Neuronal stem cell (in vitro differentiated cells): ENCODE measurements around the gene AHCTF1.
"Not testable (repeated sequence)": the region's sequence is repeated elsewhere in the genome, so short reads cannot be mapped to it uniquely, and the experiment has no call there.

Experiments used
- DNase-seq: peaks from one replicate; pipeline ENCODE4 v3.0.0-alpha.2; 2013; ENCODE audit warnings: low spot score
- H2AFZ ChIP-seq: one replicate; pipeline ENCODE4 v1.6.1; 2013; ENCODE audit warnings: mild to moderate bottlenecking, low read length, inconsistent platforms
- H2AK5ac ChIP-seq: 2 replicates; pipeline ENCODE4 v1.6.1; 2013; ENCODE audit warnings: low read depth, mild to moderate bottlenecking, inconsistent platforms, low read length, moderate library complexity, mixed read lengths
- H2BK120ac ChIP-seq: 2 replicates; pipeline ENCODE4 v1.6.1; 2013; ENCODE audit warnings: low read depth, mild to moderate bottlenecking, inconsistent platforms, low read length, moderate library complexity, mixed read lengths
- H2BK12ac ChIP-seq: one replicate; pipeline ENCODE4 v1.6.1; 2013; ENCODE audit warnings: low read length, inconsistent platforms
- H2BK15ac ChIP-seq: 2 replicates; pipeline ENCODE4 v1.6.1; 2013; ENCODE audit warnings: mild to moderate bottlenecking, low read length, inconsistent platforms, mixed read lengths
- H2BK5ac ChIP-seq: one replicate; pipeline ENCODE4 v1.6.1; 2013; ENCODE audit warnings: inconsistent platforms, mild to moderate bottlenecking, low read length, moderate library complexity
- H3K14ac ChIP-seq: one replicate; pipeline ENCODE4 v1.6.1; 2013; ENCODE audit warnings: low read length, inconsistent platforms
- H3K18ac ChIP-seq: 2 replicates; pipeline ENCODE4 v1.6.1; 2013; ENCODE audit warnings: low read length, inconsistent platforms
- H3K23ac ChIP-seq: 2 replicates; pipeline ENCODE4 v1.6.1; 2013; ENCODE audit warnings: low read depth, mild to moderate bottlenecking, mixed read lengths, low read length, inconsistent platforms; ENCODE audit not compliant: poor library complexity
- H3K27ac ChIP-seq: replicated peaks from 3 replicates; pipeline ENCODE4 v1.5.1; 2013; ENCODE audit warnings: low read length, inconsistent platforms
- H3K27me3 ChIP-seq, 3 experiments: 2 replicates each; pipeline ENCODE4 v1.6.1; 2013; ENCODE audit warnings: low read length in 3 of 3, mild to moderate bottlenecking in 2 of 3, inconsistent platforms in 1 of 3, low read depth in 1 of 3, mixed read lengths in 1 of 3, moderate library complexity in 1 of 3; ENCODE audit not compliant: control insufficient read depth in 3 of 3, insufficient read depth in 3 of 3
- H3K36me3 ChIP-seq, 2 donors: replicated peaks in 1 of 2; 2 replicates each; pipeline ENCODE4 v1.6.1; 2013; ENCODE audit warnings: low read length in 2 of 2; ENCODE audit not compliant: control insufficient read depth in 2 of 2, insufficient read depth in 2 of 2
- H3K4ac ChIP-seq: 2 replicates; pipeline ENCODE4 v1.6.1; 2013; ENCODE audit warnings: inconsistent platforms, mild to moderate bottlenecking, low read length, moderate library complexity
- H3K4me1 ChIP-seq, 2 donors: 1 replicate in 1 of 2; 2 replicates in 1 of 2; pipeline ENCODE4 v1.6.1; 2013; ENCODE audit warnings: low read length in 2 of 2, low read depth in 1 of 2; ENCODE audit not compliant: control insufficient read depth in 2 of 2, insufficient read depth in 1 of 2
- H3K4me2 ChIP-seq: one replicate; pipeline ENCODE4 v1.6.1; 2013; ENCODE audit warnings: mild to moderate bottlenecking, low read length, inconsistent platforms; ENCODE audit not compliant: insufficient read depth, poor library complexity, severe bottlenecking
- H3K4me3 ChIP-seq, 2 donors: 2 replicates each; pipeline ENCODE4 v1.5.1; 2013; ENCODE audit warnings: low read length in 2 of 2, mild to moderate bottlenecking in 2 of 2, inconsistent platforms in 1 of 2, moderate library complexity in 1 of 2
- H3K79me1 ChIP-seq: one replicate; pipeline ENCODE4 v1.6.1; 2013; ENCODE audit warnings: low read depth, mild to moderate bottlenecking, inconsistent platforms, low read length, moderate library complexity
- H3K9ac ChIP-seq: one replicate; pipeline ENCODE4 v1.6.1; 2013; ENCODE audit warnings: mild to moderate bottlenecking, low read depth, low read length, inconsistent platforms; ENCODE audit not compliant: poor library complexity
- H3K9me3 ChIP-seq, 2 donors: replicated peaks in 1 of 2; 2 replicates each; pipeline versions ENCODE3 to v1.6.1; 2013; ENCODE audit warnings: low read length in 2 of 2, mild to moderate bottlenecking in 2 of 2, inconsistent platforms in 1 of 2, low read depth in 1 of 2, mixed read lengths in 1 of 2, moderate library complexity in 1 of 2; ENCODE audit not compliant: control insufficient read depth in 2 of 2, insufficient read depth in 1 of 2
- H4K8ac ChIP-seq: one replicate; pipeline ENCODE4 v1.6.1; 2013; ENCODE audit warnings: low read depth, mild to moderate bottlenecking, inconsistent platforms, low read length, moderate library complexity
- H4K91ac ChIP-seq: one replicate; pipeline ENCODE4 v1.6.1; 2013; ENCODE audit warnings: low read length, low read depth, mild to moderate bottlenecking, inconsistent platforms; ENCODE audit not compliant: poor library complexity
- WGBS, 2 donors: extraction: QIAGEN DNeasy Blood & Tissue Kit; methylation state at CpG; one replicate each; pipeline ENCODE4 v1.1.7; 2013; ENCODE audit warnings: missing lambda C conversion rate in 2 of 2, mixed read lengths in 1 of 2; ENCODE audit not compliant: insufficient read length in 2 of 2, insufficient replicate concordance in 1 of 2; ENCODE audit errors: extremely low coverage in 2 of 2; 5-methylcytosine and 5-hydroxymethylcytosine counted together

The AHCTF1 gene

GRCh38 chr1:246815693-246816270 lies 116.0 kb downstream of the AHCTF1 start:
- Histone ChIP-seq H3K9me3 (peaks cover 0 to 1% of the 10 kb centered on the region in 2 donors), H3K4me1 (peaks cover 0 to 1% of the 10 kb centered on the region in 2 donors), H2BK120ac (no peak overlapping the region), H3K14ac (no peak overlapping the region), H3K4ac (no peak overlapping the region), H3K27me3 (no peaks in the 10 kb centered on the region), H3K4me3 (no peak overlapping the region), H2AFZ (no peak overlapping the region), H2AK5ac (no peak overlapping the region), H3K9ac (no peak overlapping the region), H3K23ac (no peak overlapping the region), H3K79me1 (no peaks in the 10 kb centered on the region), H3K27ac (no peak overlapping the region), H3K4me2 (no peak overlapping the region), H3K18ac (no peak overlapping the region), H3K36me3 (no peaks in the 10 kb centered on the region), H2BK5ac (no peak overlapping the region), H4K8ac (no peak overlapping the region), H2BK15ac (no peak overlapping the region), H2BK12ac (no peak overlapping the region), H4K91ac (no peak overlapping the region)
- no peak for DNase-seq
- no CpG with 5 or more reads among the region's 11 CpGs for WGBS, 2 donors

GRCh38 chr1:246814890-246815289 lies 116.9 kb downstream of the AHCTF1 start:
- Histone ChIP-seq H3K14ac (no peak overlapping the region), H4K8ac (peak overlapping the region; percentile 23)

GRCh38 chr1:246813325-246813724 lies 118.4 kb downstream of the AHCTF1 start:
- not testable (repeated sequence) for H2BK12ac ChIP-seq, H2BK15ac ChIP-seq, H3K79me1 ChIP-seq, H2AK5ac ChIP-seq, H3K9ac ChIP-seq, H3K36me3 ChIP-seq, H3K27ac ChIP-seq, H2AFZ ChIP-seq, H3K4ac ChIP-seq, DNase-seq, H3K4me3 ChIP-seq, H4K91ac ChIP-seq, H3K4me1 ChIP-seq, H3K14ac ChIP-seq, H4K8ac ChIP-seq, H3K4me2 ChIP-seq, H3K18ac ChIP-seq, H3K9me3 ChIP-seq, H2BK5ac ChIP-seq, H3K23ac ChIP-seq, H3K27me3 ChIP-seq, H2BK120ac ChIP-seq
- WGBS, 2 donors = no CpG with 5 or more reads among the region's 4 CpGs

More at GRCh38 chr1:246814890-246815289, 116.9 kb downstream of the AHCTF1 start:
- Histone ChIP-seq H3K79me1 (no peaks in the 10 kb centered on the region), H4K91ac (no peak overlapping the region), H3K23ac (peak overlapping the region; percentile 55), H3K4me2 (no peak overlapping the region), H2AFZ (no peak overlapping the region), H3K9ac (peak overlapping the region; percentile 30), H2BK15ac (no peak overlapping the region), H3K4me3 (no peak overlapping the region), H3K36me3 (no peaks in the 10 kb centered on the region), H3K27ac (no peak overlapping the region), H2BK5ac (no peak overlapping the region), H2AK5ac (no peak overlapping the region), H3K4ac (no peak overlapping the region), H2BK120ac (no peak overlapping the region), H3K4me1 (peaks cover 0 to 1% of the 10 kb centered on the region in 2 donors), H3K27me3 (no peaks in the 10 kb centered on the region), H3K18ac (no peak overlapping the region), H2BK12ac (no peak overlapping the region), H3K9me3 (peaks cover 0 to 3% of the 10 kb centered on the region in 2 donors)
- no peak for DNase-seq
- WGBS, 2 donors = 100% methylated on average over 4 of the region's 13 CpGs; no CpG with 5 or more reads in 1 of the 2 donors

- Histone ChIP-seq H4K91ac (no peak overlapping the region), H3K79me1 (no peaks in the 10 kb centered on the region)
Observed at GRCh38 chr1:246811985-246812384, 119.8 kb downstream of the AHCTF1 start.

More at GRCh38 chr1:246811985-246812384, 119.8 kb downstream of the AHCTF1 start:
- no peak for DNase-seq
- Histone ChIP-seq H3K27me3 (no peaks in the 10 kb centered on the region), H3K14ac (no peak overlapping the region), H3K4ac (no peak overlapping the region), H3K9me3 (peaks cover 0 to 3% of the 10 kb centered on the region in 2 donors), H3K23ac (no peak overlapping the region), H3K4me3 (no peak overlapping the region), H3K36me3 (no peaks in the 10 kb centered on the region), H3K4me1 (peaks cover 0 to 1% of the 10 kb centered on the region in 2 donors), H2BK15ac (no peak overlapping the region), H3K27ac (no peak overlapping the region), H2AK5ac (no peak overlapping the region), H3K18ac (no peak overlapping the region), H4K8ac (no peak overlapping the region), H3K4me2 (no peak overlapping the region), H2BK12ac (no peak overlapping the region), H3K9ac (no peak overlapping the region), H2BK120ac (no peak overlapping the region), H2BK5ac (no peak overlapping the region), H2AFZ (no peak overlapping the region)
- WGBS, 2 donors = no CpG with 5 or more reads among the region's 3 CpGs
